GM18907 (cell line): ENCODE data around the gene CPNE5.

Experiments used
- ATAC-seq: cut with Tn5 transposase; IDR thresholded peaks from one replicate; pipeline ENCODE4 v1.9.1; 2021; ENCODE audit warnings: mild to moderate bottlenecking, moderate library complexity; ENCODE audit not compliant: unreplicated experiment

Gene CPNE5

GRCh38 chr6:36751091-36751490, 88.2 kb downstream of the CPNE5 start:
- ATAC-seq = no peak

GRCh38 chr6:36749829-36750489, 89.3 kb downstream of the CPNE5 start:
- no peak for ATAC-seq

GRCh38 chr6:36746251-36746650, 93.0 kb downstream of the CPNE5 start:
- no peak for ATAC-seq

- no peak for ATAC-seq
Observed at GRCh38 chr6:36745836-36746235, 93.4 kb downstream of the CPNE5 start.

- no peak for ATAC-seq
Observed at GRCh38 chr6:36745283-36745682, 94.0 kb downstream of the CPNE5 start.

- ATAC-seq = no peak
Observed at GRCh38 chr6:36744304-36744673, 95.0 kb downstream of the CPNE5 start.

GRCh38 chr6:36743538-36744303, 95.5 kb downstream of the CPNE5 start:
- ATAC-seq = no peak

GRCh38 chr6:36743032-36743431, 96.2 kb downstream of the CPNE5 start:
- ATAC-seq = no peak

GRCh38 chr6:36742146-36742545, 97.1 kb downstream of the CPNE5 start:
- no peak for ATAC-seq

GRCh38 chr6:36740818-36741179, 98.4 kb downstream of the CPNE5 start:
- ATAC-seq = no peak

- no peak for ATAC-seq
Observed at GRCh38 chr6:36739947-36740817, 99.1 kb downstream of the CPNE5 start.

- no peak for ATAC-seq
Observed at GRCh38 chr6:36738108-36738507, 101.1 kb downstream of the CPNE5 start.

GRCh38 chr6:36737043-36737785, 102.0 kb downstream of the CPNE5 start:
- no peak for ATAC-seq

GRCh38 chr6:36735110-36736071, 103.9 kb downstream of the CPNE5 start:
- no peak for ATAC-seq

- no peak for ATAC-seq
Observed at GRCh38 chr6:36734486-36735060, 104.7 kb downstream of the CPNE5 start.

GRCh38 chr6:36733300-36733699, 105.9 kb downstream of the CPNE5 start:
- no peak for ATAC-seq

GRCh38 chr6:36731622-36732310, 107.5 kb downstream of the CPNE5 start:
- ATAC-seq = no peak

- no peak for ATAC-seq
Observed at GRCh38 chr6:36730424-36731380, 108.5 kb downstream of the CPNE5 start.
